Colon (tissue), 2 donors: Measurements from ENCODE around the gene PTTG1IP.

Experiments used
- FAIRE-seq: peaks from 2 replicates; lab custom pipeline; 2012; peaks lifted over from hg19 to GRCh38; lab: Jason Lieb, UNC
- donor health status: control.
- donor health status: control.

PTTG1IP gene

DNA sequence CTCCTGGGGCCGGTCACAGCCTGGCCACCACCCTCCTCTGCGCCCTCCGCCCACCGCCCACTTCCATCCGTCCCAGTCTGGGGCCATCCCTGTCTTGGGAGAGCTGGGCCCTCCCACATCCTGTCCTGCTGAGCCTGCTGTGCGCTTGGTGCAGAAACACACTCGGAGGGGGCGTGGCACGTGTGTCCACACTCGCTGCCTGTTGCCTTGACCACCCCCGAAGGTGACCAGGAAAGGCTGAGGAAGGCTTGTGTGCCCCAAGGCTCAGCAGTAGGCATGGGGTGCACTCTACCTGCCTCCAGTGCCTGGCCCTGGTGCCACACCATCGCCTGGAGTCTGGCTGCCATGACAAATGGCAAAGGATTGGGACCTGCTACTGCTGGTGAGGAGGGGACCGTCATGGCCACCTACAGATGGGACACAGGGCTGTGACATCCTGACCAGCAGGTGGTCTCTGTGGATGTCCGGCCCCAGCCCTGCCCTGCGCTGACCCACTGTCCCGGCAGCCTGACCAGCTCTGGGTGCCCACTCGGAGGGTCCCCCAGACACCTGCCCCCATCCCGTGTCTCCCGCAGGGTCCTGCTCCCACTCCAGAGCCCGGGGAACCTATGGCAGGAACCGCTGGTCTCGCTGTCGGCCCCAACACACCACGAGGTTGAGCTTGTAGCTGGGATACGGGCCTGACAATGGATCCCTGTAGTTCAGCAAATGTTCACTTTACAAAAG is 23.2 kb upstream of the PTTG1IP start:
- no peak for FAIRE-seq

GRCh38 chr21:44895859-44896258 is 22.4 kb upstream of the PTTG1IP start:
- no peak for FAIRE-seq

- no peak for FAIRE-seq
Observed at GRCh38 chr21:44894687-44895302, 21.3 kb upstream of the PTTG1IP start.

DNA sequence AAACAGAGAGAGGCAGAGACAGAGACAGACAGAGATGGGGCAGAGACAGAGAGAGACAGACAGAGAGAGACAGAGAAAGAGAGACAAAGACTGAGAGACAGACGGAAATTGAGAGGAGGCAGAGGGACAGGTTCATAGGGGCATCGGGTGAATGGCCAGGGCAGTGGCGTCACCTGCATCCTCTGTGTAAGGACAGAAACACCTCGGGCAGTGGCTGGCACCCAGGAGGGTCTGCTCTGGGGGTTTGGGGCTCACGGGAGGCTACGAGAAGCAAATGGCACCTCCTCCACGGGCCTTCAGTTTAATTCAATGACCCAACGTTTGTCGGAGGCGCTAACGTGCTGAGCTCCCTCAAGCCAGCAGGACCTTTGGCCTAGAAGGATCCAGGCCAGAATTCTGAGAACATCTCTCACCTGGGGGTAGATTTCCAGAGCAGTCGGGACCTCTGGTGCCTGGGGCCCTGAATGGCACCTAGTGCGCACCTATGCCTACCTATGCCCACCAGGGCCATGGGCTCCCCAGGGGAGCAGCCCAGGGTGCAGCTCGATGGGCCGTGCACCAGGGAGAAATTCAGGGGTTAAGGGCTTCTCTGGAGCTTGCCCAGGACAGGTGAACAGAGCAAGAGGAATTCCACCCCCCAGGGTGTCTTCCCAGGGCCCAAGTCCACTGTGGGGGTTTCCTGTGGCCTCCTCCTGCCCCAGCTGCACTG is 20.6 kb upstream of the PTTG1IP start:
- no peak for FAIRE-seq

DNA sequence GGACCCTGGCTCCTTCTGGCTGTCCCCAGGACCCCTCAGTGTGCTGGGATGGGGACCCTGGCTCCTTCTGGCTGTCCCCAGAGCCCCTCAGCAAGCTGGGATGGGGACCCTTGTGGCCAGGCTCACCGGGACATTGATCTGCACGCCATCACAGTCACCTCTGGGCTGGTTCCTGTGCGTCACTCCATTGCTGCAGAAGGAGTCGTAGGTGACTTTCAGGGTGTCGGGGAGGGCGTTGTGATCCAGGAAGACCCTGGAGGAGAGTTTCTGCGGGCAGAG is 19.7 kb upstream of the PTTG1IP start:
- FAIRE-seq: no peak

- no peak for FAIRE-seq
Observed at GRCh38 chr21:44892536-44893277, 19.2 kb upstream of the PTTG1IP start.

DNA sequence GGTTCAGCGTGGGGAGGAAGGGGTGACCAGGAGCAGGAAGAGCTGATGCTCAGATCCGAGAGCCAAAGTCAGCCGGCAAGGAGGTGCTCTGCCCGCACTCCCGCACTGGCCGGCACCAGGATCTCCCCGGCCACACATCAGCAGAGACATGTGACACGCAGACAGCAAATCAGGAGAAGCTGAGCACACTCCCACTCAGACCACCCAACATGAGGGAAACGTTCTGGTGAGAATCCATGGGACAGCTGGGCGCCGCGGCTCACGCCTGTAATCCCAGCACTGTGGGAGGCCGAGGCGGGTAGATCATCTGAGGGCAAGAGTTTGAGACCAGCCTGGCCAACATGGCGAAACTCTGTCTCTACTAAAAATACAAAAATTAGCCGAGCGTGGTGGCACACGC is 18.6 kb upstream of the PTTG1IP start:
- FAIRE-seq: no peak

- FAIRE-seq: no peak
Observed at GRCh38 chr21:44891631-44892031, 18.1 kb upstream of the PTTG1IP start.

- no peak for FAIRE-seq
Observed at GRCh38 chr21:44890961-44891541, 17.6 kb upstream of the PTTG1IP start.

DNA sequence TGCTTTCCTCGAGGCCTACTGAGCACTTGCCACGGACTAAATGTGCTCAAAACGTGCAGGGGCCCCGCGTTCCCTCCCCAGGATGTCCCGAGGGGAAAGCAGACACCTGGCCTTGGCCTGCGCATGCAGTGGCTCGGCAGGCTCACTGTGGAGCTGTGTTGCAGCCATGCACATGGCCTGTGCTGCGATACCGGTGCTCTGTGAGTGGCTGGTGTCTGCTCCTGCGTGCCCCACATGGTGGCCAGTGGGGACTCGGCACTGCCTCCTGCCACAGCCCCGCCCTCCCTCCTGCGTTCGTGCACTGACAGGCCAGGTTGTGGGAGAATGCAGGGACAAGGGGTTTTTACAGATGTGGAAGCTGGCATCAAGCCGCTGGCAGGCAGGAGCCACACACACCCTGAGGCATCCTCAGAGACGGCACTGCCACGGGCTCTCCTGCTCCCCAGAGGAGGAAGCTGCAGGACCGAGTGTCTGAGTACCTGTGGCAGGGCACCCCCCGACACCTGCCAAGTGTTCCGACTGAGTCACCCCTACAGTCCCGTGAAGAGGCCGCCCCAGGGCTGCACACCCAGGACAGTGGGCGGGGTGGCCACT is 16.9 kb upstream of the PTTG1IP start:
- FAIRE-seq: no peak

DNA sequence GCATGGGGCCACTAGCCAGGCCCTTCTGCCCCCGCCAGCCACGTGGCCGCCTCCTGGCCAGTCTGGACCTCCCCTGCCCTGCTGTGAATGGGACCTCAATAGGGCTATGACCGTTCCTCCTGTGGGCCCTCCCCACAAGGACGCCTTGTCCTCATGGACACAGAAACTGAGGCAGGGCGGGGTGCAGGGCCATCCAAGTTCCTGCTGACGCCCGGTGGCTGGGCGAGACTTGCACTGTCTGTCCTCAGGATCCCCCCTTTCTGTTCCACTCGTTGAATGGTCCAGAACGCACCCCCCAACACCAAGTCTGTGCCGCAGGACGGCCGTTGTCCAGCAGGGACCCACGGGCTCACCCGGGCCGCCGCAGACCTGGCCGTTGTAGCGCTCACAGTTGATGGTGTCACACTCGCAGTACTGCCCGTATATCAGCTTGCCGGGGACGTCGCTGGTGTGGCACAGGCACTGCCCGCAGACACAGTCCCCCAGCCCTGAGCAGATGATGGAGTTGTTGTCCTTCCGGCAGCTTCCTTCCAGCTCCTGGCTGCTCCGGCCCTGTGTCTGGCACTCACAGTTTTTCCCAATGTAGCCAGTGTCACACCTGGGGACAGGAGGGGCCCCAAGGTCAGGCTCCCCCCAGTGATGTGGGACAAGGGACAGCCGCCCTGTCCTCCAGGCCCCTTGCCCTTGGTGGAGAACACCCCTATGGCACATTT is 16.3 kb upstream of the PTTG1IP start:
- FAIRE-seq: no peak

GRCh38 chr21:44888581-44889550 is 15.4 kb upstream of the PTTG1IP start:
- no peak for FAIRE-seq

DNA sequence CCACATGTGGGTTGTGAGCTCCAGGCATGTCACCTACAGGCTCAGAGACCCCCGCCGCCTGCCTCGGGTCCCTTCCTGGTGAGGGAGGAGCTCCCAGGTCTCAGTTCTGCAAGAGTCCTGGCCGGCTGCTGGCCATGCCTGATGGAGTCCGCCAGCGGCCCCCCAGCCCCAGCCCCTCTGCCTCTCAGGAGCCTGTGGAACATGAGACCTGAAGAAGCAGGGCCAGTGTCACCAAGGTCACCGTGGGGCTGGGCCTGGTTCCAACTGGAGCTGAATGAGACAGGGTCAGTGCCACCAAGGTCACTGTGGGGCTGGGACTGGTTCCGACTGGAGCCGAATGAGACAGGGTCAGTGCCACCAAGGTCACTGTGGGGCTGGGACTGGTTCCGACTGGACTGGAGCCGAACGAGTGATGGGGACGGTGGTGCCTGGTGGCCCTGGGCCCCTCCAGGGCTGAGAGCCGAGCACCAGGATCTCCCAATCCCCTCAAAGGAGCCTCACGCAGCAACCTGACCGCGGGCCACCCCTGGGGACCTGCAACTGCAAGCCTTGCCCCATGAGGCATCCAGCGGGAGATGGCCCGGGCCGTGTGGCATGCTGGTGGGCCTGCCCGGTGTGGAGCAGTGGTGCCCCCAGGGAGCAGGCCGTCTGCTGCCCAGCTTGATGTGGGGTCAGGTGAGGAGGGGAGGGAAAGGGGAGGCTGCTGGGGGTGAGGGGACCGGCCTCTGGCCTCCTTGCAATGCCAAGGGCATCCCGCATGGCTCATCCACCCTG is 14.5 kb upstream of the PTTG1IP start:
- no peak for FAIRE-seq

DNA sequence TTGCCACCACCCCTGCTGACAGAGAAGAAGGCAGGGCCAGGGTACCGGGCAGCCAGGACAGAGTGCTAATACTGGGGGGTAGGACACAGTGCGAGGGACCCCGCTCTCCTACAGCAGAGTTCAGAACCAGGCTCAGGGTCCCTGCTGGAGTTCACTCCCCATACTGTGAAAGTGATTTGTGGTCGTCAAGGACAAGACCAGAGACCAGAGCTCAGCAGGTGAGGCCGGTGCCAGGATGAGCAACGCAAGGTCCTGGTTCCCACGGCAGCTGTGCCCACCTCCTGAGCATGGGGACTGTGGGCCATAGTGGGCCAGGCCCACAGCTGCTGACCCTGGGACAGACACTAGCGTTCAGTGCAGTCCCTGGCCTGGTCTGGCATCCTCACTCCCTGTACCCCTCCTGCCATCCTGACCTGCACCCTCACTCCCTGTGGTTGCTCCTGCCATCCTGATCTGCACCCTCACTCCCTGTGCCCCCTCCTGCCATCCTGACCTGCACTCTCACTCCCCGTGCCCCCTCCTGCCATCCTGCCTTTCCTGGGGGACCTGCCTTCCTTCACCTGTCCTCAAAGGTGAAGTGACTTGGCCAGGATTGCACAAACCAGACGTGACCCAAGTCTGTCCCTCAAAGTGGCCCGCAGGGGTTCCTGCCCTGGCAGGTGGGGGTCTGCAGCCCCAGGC is 13.8 kb upstream of the PTTG1IP start:
- no peak for FAIRE-seq

- FAIRE-seq: no peak
Observed at GRCh38 chr21:44886113-44887075, 12.9 kb upstream of the PTTG1IP start.

GRCh38 chr21:44885615-44886014 is 12.1 kb upstream of the PTTG1IP start:
- no peak for FAIRE-seq

- no peak for FAIRE-seq
Observed at GRCh38 chr21:44884097-44884496, 10.6 kb upstream of the PTTG1IP start.

DNA sequence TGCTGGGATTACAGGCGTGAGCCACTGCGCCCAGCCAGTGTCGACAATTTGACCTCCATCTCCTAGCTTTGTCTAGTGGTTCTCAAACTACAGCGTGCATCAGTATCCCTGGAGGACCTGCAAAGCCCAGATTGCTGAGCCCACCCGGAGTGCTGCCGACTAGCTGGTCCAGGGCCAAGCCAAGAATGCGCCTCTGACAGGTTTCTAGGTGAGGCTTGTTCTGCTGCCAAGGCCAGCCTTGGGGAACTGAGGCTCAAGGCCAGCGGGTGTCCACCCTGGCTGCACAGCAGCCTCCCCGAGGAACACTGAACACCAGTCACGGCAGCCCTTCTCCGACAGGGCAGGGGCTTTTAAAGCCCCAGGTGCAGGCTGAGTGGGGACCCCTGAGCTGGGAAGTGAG is 9.8 kb upstream of the PTTG1IP start:
- no peak for FAIRE-seq
